Stimulated activated CD8-positive, alpha-beta memory T cell treated with anti-CD3 and anti-CD28 coated beads, Interleukin-7, amount 100 ng/mL, for 24 hours (primary cell): ENCODE results near the gene FGF12.

Source experiments
- DNase-seq: peaks from one replicate; pipeline ENCODE4 v3.0.0-alpha.2; 2020; ENCODE audit warnings: low read depth

Gene FGF12

GRCh38 chr3:192339214-192339613 is 388.1 kb downstream of the FGF12 start:
- no peak for DNase-seq

- DNase-seq, result no peak
These were observed 391.1 kb downstream of the FGF12 start for GRCh38 chr3:192336286-192336685.

GRCh38 chr3:192332386-192333291 is 394.7 kb downstream of the FGF12 start:
- DNase-seq, result no peak

GRCh38 chr3:192331749-192332385 is 395.5 kb downstream of the FGF12 start:
- no peak for DNase-seq

- DNase-seq, result no peak
These were observed 400.7 kb downstream of the FGF12 start for GRCh38 chr3:192326656-192327055.

GRCh38 chr3:192317564-192317963 is 409.8 kb downstream of the FGF12 start:
- DNase-seq, result no peak

- DNase-seq, result no peak
These were observed 413.7 kb downstream of the FGF12 start for GRCh38 chr3:192313605-192314004.

GRCh38 chr3:192307631-192308030 is 419.7 kb downstream of the FGF12 start:
- no peak for DNase-seq

GRCh38 chr3:192303235-192303634 is 424.1 kb downstream of the FGF12 start:
- no peak for DNase-seq

- DNase-seq, result no peak
These were observed 424.6 kb downstream of the FGF12 start for GRCh38 chr3:192302721-192303120.

- DNase-seq, result no peak
These were observed 427.4 kb downstream of the FGF12 start for GRCh38 chr3:192299921-192300320.

- DNase-seq, result no peak
These were observed 430.5 kb downstream of the FGF12 start for GRCh38 chr3:192296845-192297244.

GRCh38 chr3:192284443-192285072 is 442.8 kb downstream of the FGF12 start:
- DNase-seq, result no peak

GRCh38 chr3:192281207-192281880 is 446.0 kb downstream of the FGF12 start:
- no peak for DNase-seq

GRCh38 chr3:192279664-192280063 is 447.7 kb downstream of the FGF12 start:
- DNase-seq, result no peak

- no peak for DNase-seq
These were observed 449.9 kb downstream of the FGF12 start for GRCh38 chr3:192277477-192277876.

- no peak for DNase-seq
These were observed 451.5 kb downstream of the FGF12 start for GRCh38 chr3:192275741-192276355.

GRCh38 chr3:192273697-192274010 is 453.7 kb downstream of the FGF12 start:
- no peak for DNase-seq

GRCh38 chr3:192273001-192273696 is 454.2 kb downstream of the FGF12 start:
- no peak for DNase-seq

- DNase-seq, result no peak
These were observed 465.3 kb downstream of the FGF12 start for GRCh38 chr3:192262001-192262400.

GRCh38 chr3:192261135-192261534 is 466.2 kb downstream of the FGF12 start:
- DNase-seq, result no peak
